Prostate gland (tissue), 2 donors: ENCODE data around the gene SPDYE5. TPM values are rescaled to one million over a fixed set of nuclear protein-coding genes. Genes with fewer than 3 reads are reported as not detected.
"Not testable (repeated sequence)": the region's sequence is repeated elsewhere in the genome, so short reads cannot be mapped to it uniquely, and the experiment has no call there.

Experiments
- DNase-seq: peaks from one replicate; pipeline ENCODE4 v3.0.0-alpha.2; 2019; ENCODE audit warnings: low spot score
- H3K27ac ChIP-seq, 2 donors: fragments of 200-600 bp; sonication (generic); 2 replicates each; pipeline ENCODE4 v1.5.1; 2017 to 2019
- H3K27me3 ChIP-seq: fragments of 200-600 bp; sonication (generic); replicated peaks from 2 replicates; pipeline ENCODE4 v1.5.1; 2019; ENCODE audit not compliant: insufficient read depth
- H3K36me3 ChIP-seq, 2 donors: fragments of 200-600 bp; sonication (generic); 1 replicate in 1 of 2; 2 replicates in 1 of 2; pipeline versions ENCODE4 v1.5.1 to v1.8.1; 2017 to 2019
- H3K4me1 ChIP-seq: fragments of 200-600 bp; sonication (generic); replicated peaks from 2 replicates; pipeline ENCODE4 v1.5.1; 2019
- H3K4me3 ChIP-seq, 2 donors: fragments of 200-600 bp; sonication (generic); 2 replicates each; pipeline ENCODE4 v1.5.1; 2017 to 2019
- H3K9me3 ChIP-seq: fragments of 200-600 bp; sonication (generic); 2 replicates; pipeline ENCODE4 v1.5.1; 2017
- CTCF ChIP-seq, 4 experiments: fragments of 200-600 bp in 2 of 4; fragments of 450-650 bp in 2 of 4; sonication (generic) in 2 of 4; IDR thresholded peaks; 1 replicate in 3 of 4; 2 replicates in 1 of 4; pipeline ENCODE4 v1.5.1; 2016 to 2019; ENCODE audit warnings: antibody characterized with exemption in 4 of 4, mild to moderate bottlenecking in 2 of 4, moderate library complexity in 2 of 4
- POLR2A ChIP-seq: fragments of 450-650 bp; IDR thresholded peaks from one replicate; pipeline ENCODE4 v1.6.1; 2016; ENCODE audit warnings: antibody characterized with exemption, mild to moderate bottlenecking
- POLR2AphosphoS5 ChIP-seq: sonication (generic); formaldehyde crosslinking; IDR thresholded peaks from one replicate; pipeline ENCODE4 v1.6.1; 2017; ENCODE audit warnings: antibody characterized with exemption
- WGBS: methylation state at CpG from one replicate; pipeline ENCODE4 v1.1.5; 2018; 5-methylcytosine and 5-hydroxymethylcytosine counted together
- intact Hi-C: fragments of 100-400 bp; cut with DNase I; formaldehyde crosslinking; loops from one replicate; pipeline ENCODE4 v1.14.2; 2022
- total RNA-seq, 2 donors: library from RNA; depleted of rRNA; stranded (reverse); fragments of >200 nt; gene quantifications; one replicate each; pipeline ENCODE4 v1.1.0, GENCODE V29; 2016

SPDYE5 gene
- total RNA-seq, 2 donors from 2014 or later, result 1.5 TPM; not detected in 1

DNA sequence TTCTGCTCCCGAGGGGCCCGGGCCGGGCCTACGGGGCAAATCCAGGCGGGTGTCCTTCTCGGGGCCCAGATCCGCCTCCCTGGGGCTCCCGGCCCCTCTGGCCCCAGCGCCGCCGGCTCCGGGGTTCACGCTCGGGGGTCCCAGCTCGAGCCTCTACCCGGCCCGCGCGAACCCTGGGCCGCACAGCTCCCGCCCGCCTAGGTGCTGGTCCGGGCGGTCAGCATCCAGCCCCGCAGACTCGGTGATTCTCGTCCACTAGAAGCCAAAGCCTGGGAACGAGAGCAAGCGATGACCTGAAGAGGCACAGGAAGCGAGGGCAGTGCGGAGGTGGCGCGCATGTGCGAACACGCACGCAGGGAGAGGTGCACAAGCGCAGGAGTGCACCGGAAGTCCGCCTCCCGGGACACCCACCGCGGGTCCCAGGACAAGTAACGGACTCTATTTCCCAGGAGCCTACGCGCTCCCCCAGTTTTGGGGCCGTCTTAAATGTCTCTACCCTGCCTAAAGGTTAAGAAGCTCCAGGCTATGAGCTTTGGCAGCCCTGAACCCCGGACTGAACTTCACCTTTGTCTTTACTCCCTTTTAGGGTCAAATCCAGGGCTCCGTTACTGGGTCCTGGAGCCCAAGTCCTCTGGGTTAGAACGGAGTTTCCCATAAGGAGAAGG is 6.0 kb upstream of the SPDYE5 start, which contains the start of gene POM121C:
POM121C (minus strand) TSS at position 321 of the 665 bp plus-strand sequence. CDS start 44,803 bp downstream, outside the sequence.
- H3K4me3 ChIP-seq, result peak within 1 kb of the TSS; percentile 73 to 79
- H3K9me3 ChIP-seq, intact Hi-C loops, H3K27me3 ChIP-seq, H3K4me1 ChIP-seq, H3K36me3 ChIP-seq: not testable (repeated sequence)
- TF ChIP-seq POLR2A (peak; percentile 45), CTCF (IDR thresholded peaks at IDR 0.05) (peak in 1 of 4 experiments; percentile 6), POLR2AphosphoS5 (peak; percentile 93)
- DNase-seq, result peak; percentile 90
- under 1% methylated on average over 48 of the region's 49 CpGs for WGBS
- peak within 1 kb of the TSS; percentile 73 to 82 for H3K27ac ChIP-seq

GRCh38 chr7:75509033-75509432 is 16.9 kb downstream of the SPDYE5 start:
- H3K4me1 ChIP-seq, DNase-seq, H3K27me3 ChIP-seq, H3K36me3 ChIP-seq, intact Hi-C loops, H3K27ac ChIP-seq, H3K4me3 ChIP-seq, H3K9me3 ChIP-seq: not testable (repeated sequence)
- no CpG with 5 or more reads among the region's 4 CpGs for WGBS

- intact Hi-C loops, H3K4me1 ChIP-seq, H3K27ac ChIP-seq, DNase-seq, H3K9me3 ChIP-seq, H3K27me3 ChIP-seq, H3K4me3 ChIP-seq, H3K36me3 ChIP-seq: not testable (repeated sequence)
- 45% methylated on average over 2 of the region's 2 CpGs for WGBS
These were observed 26.7 kb downstream of the SPDYE5 start for GRCh38 chr7:75518842-75519241.

DNA sequence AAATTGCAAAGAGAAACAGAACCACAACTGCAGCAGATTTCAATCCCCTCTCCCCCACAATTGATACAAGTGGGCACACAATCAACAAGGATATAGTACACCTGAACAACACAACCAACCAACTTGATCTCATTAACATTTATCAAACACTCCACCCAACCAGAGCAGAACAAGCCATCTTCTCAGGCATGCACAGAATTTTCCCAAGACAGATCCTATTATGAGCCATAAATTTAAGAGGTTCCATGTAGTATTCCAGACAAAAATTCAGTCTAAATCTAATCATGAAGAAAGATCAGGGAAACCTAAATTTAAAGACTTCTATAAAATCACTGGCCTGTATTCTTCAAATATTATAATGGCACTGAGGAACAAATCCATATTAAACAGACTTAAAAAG is 29.6 kb downstream of the SPDYE5 start:
- H3K4me1 ChIP-seq, H3K27me3 ChIP-seq, H3K27ac ChIP-seq, H3K9me3 ChIP-seq, intact Hi-C loops, DNase-seq, H3K36me3 ChIP-seq, H3K4me3 ChIP-seq: not testable (repeated sequence)

- DNase-seq, H3K36me3 ChIP-seq, H3K4me1 ChIP-seq, H3K9me3 ChIP-seq, intact Hi-C loops, H3K27me3 ChIP-seq: not testable (repeated sequence)
- under 1% methylated on average over 37 of the region's 37 CpGs for WGBS
- Histone ChIP-seq H3K4me3 (peak overlapping the region; percentile 81 to 95), H3K27ac (peak overlapping the region; percentile 68 to 73)
These were observed 35.2 kb downstream of the SPDYE5 start for GRCh38 chr7:75527224-75527722.

DNA sequence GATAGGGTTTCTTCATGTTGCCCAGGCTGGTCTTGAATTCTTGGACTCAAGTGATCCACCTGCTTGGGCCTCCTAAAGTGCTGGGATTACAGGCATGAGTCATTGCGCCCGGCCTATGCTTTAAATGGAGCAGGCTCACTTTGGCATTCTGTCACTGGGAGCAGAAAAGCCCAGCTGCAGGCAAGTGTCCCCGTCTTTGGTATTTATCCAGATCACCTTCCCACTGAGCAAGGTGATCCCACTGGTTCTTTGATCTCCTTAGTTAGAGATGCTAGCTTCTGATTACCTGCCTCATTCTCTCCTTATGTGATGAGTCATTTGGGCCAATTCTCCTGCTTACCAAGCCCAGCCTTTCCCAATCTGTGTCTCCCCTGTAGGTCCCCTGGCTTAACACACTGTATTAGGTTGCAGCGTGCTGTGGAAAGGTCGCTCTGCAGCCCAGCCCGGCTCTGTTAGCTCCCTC is 39.3 kb downstream of the SPDYE5 start:
- H3K9me3 ChIP-seq, result no peaks in the 10 kb centered on the region
- H3K4me3 ChIP-seq, result no peak overlapping the region
- peaks cover 3% of the 10 kb centered on the region for H3K4me1 ChIP-seq
- 43% methylated on average over 6 of the region's 6 CpGs for WGBS
- intact Hi-C loops, result no loop called here
- DNase-seq, result no peak
- H3K27ac ChIP-seq, result no peak overlapping the region
- no peaks in the 10 kb centered on the region for H3K27me3 ChIP-seq
- no peak for TF ChIP-seq POLR2A
- no peak for TF ChIP-seq CTCF (IDR thresholded peaks at IDR 0.05)
- no peak for TF ChIP-seq POLR2AphosphoS5
- H3K36me3 ChIP-seq, result no peaks in the 10 kb centered on the region

GRCh38 chr7:75532639-75533038 is 40.5 kb downstream of the SPDYE5 start:
- Histone ChIP-seq H3K27me3 (no peaks in the 10 kb centered on the region), H3K4me3 (no peak overlapping the region), H3K9me3 (no peaks in the 10 kb centered on the region), H3K27ac (no peak overlapping the region), H3K36me3 (no peaks in the 10 kb centered on the region), H3K4me1 (no peaks in the 10 kb centered on the region)
- no peak for TF ChIP-seq POLR2AphosphoS5
- intact Hi-C loops, result no loop called here
- WGBS, result 90% methylated on average over 4 of the region's 4 CpGs
- no peak for DNase-seq
